Gastrocnemius medialis (tissue), 4 donors: ENCODE results near the gene FNBP1L. TPM values are rescaled to one million over a fixed set of nuclear protein-coding genes. Genes with fewer than 3 reads are reported as not detected.

Experiments
- ATAC-seq, 2 donors: fragments of 150-250 bp; one replicate each; pipeline ENCODE4 v1.9.1; 2016
- DNase-seq, 2 donors: peaks; one replicate each; pipeline ENCODE4 v3.0.0-alpha.2; 2019
- H3K27ac ChIP-seq, 4 donors: fragments of 200-600 bp; sonication (generic); 1 replicate in 1 of 4; 2 replicates in 3 of 4; pipeline ENCODE4 v1.5.1; 2016 to 2018; ENCODE audit warnings: mild to moderate bottlenecking in 2 of 4, moderate library complexity in 1 of 4
- H3K27me3 ChIP-seq, 3 donors: fragments of 200-600 bp; sonication (generic) in 2 of 3; 1 replicate in 1 of 3; 2 replicates in 2 of 3; pipeline versions ENCODE4 v1.5.1 to v1.6.0; 2016 to 2019; ENCODE audit warnings: mild to moderate bottlenecking in 1 of 3, moderate library complexity in 1 of 3
- H3K36me3 ChIP-seq, 2 donors: fragments of 200-600 bp; sonication (generic) in 1 of 2; one replicate each; pipeline ENCODE4 v1.5.1; 2017 to 2018
- H3K4me1 ChIP-seq, 2 donors: fragments of 200-600 bp; sonication (generic) in 1 of 2; one replicate each; pipeline ENCODE4 v1.5.1; 2016 to 2017; ENCODE audit warnings: mild to moderate bottlenecking in 2 of 2
- H3K4me3 ChIP-seq, 4 donors: fragments of 200-600 bp; sonication (generic) in 3 of 4; 1 replicate in 1 of 4; 2 replicates in 3 of 4; pipeline ENCODE4 v1.5.1; 2016 to 2019; ENCODE audit warnings: mild to moderate bottlenecking in 2 of 4
- H3K9me3 ChIP-seq, 3 donors: fragments of 200-600 bp; sonication (generic) in 2 of 3; 1 replicate in 1 of 3; 2 replicates in 2 of 3; pipeline ENCODE4 v1.5.1; 2016 to 2019
- CTCF ChIP-seq, 5 experiments: fragments of 450-650 bp in 3 of 5; fragments of 200-600 bp in 2 of 5; sonication (generic) in 2 of 5; IDR thresholded peaks in 4 of 5; conservative IDR thresholded peaks in 1 of 5; 1 replicate in 4 of 5; 2 replicates in 1 of 5; pipeline ENCODE4 v1.5.1; 2016 to 2019; ENCODE audit warnings: antibody characterized with exemption in 5 of 5, mild to moderate bottlenecking in 3 of 5, moderate library complexity in 3 of 5
- POLR2A ChIP-seq, 2 donors: fragments of 450-650 bp; IDR thresholded peaks; one replicate each; pipeline ENCODE4 v1.6.1; 2017; ENCODE audit warnings: antibody characterized with exemption in 2 of 2, mild to moderate bottlenecking in 2 of 2, moderate library complexity in 2 of 2
- in situ Hi-C, 4 donors: fragments of 200-750 bp; cut with MboI; loops; one replicate each; pipeline versions ENCODE4 v1.15.0 to v1.8.0; 2017; ENCODE audit warnings: low sequenced_read_pairs in 4 of 4
- intact Hi-C: fragments of 100-400 bp; cut with DNase I; formaldehyde crosslinking; loops from one replicate; pipeline ENCODE4 v1.15.1; 2023; ENCODE audit warnings: low total_unique reads
- total RNA-seq, 4 donors: library from RNA; depleted of rRNA; stranded (reverse); fragments of >200 nt; gene quantifications; one replicate each; pipeline versions ENCODE4 v1.1.0 to v1.2.3, GENCODE V29; 2016

FNBP1L gene
- total RNA-seq, 4 donors from 2014 or later = 16.0 to 35.1 (median 17.4) TPM

- in situ Hi-C loops = loop anchor here in 3 of 4 donors (5.0 to 25.0 kb wide), 4 partner anchors 134 to 399 kb away; no protein-coding TSS in a partner anchor
- H3K4me3 ChIP-seq = no peak overlapping the region
- no peaks in the 10 kb centered on the region for H3K36me3 ChIP-seq
- intact Hi-C loops = loop anchor here (1.0 to 5.0 kb wide), 3 partner anchors 191 to 408 kb away; no protein-coding TSS in a partner anchor
- TF ChIP-seq POLR2A (IDR thresholded peaks at IDR 0.05) = no peak
- no peak for TF ChIP-seq CTCF (IDR thresholded peaks at IDR 0.05 in 4 of 5, conservative IDR thresholded peaks at IDR 0.05 in 1 of 5)
- H3K9me3 ChIP-seq = no peaks in the 10 kb centered on the region
- no peaks in the 10 kb centered on the region for H3K4me1 ChIP-seq
- ATAC-seq = no peak
- H3K27me3 ChIP-seq = no peaks in the 10 kb centered on the region
- H3K27ac ChIP-seq = no peak overlapping the region
- DNase-seq = no peak
These were observed 9.2 kb upstream of the FNBP1L start for GRCh38 chr1:93438716-93439115.

- Histone ChIP-seq H3K4me1 (no peaks in the 10 kb centered on the region), H3K4me3 (no peak overlapping the region), H3K27me3 (no peaks in the 10 kb centered on the region), H3K27ac (no peak overlapping the region), H3K9me3 (no peaks in the 10 kb centered on the region), H3K36me3 (no peaks in the 10 kb centered on the region)
- intact Hi-C loops = loop anchor here (10.0 kb wide), 1 partner anchor 365 kb away; the partner anchor contains the start of gene MTF2
- in situ Hi-C loops = loop anchor here (10.0 to 25.0 kb wide), 4 partner anchors 175 to 397 kb away; no protein-coding TSS in a partner anchor
- no peak for TF ChIP-seq CTCF (IDR thresholded peaks at IDR 0.05 in 4 of 5, conservative IDR thresholded peaks at IDR 0.05 in 1 of 5)
- no peak for TF ChIP-seq POLR2A (IDR thresholded peaks at IDR 0.05)
- ATAC-seq (no peak), DNase-seq (no peak)
These were observed 7.6 kb upstream of the FNBP1L start for GRCh38 chr1:93440272-93440671.

- no peaks in the 10 kb centered on the region for H3K4me1 ChIP-seq
- DNase-seq (no peak), ATAC-seq (no peak)
- no peak for TF ChIP-seq POLR2A (IDR thresholded peaks at IDR 0.05)
- TF ChIP-seq CTCF (IDR thresholded peaks at IDR 0.05 in 4 of 5, conservative IDR thresholded peaks at IDR 0.05 in 1 of 5) = no peak
- no peaks in the 10 kb centered on the region for H3K27me3 ChIP-seq
- in situ Hi-C loops (loop anchor here (10.0 to 25.0 kb wide), 4 partner anchors 174 to 397 kb away; no protein-coding TSS in a partner anchor), intact Hi-C loops (loop anchor here (1.0 to 10.0 kb wide), 2 partner anchors 240 to 366 kb away; partner anchors contain the start of gene MTF2)
- H3K27ac ChIP-seq = no peak overlapping the region
- no peak overlapping the region for H3K4me3 ChIP-seq
- H3K9me3 ChIP-seq = no peaks in the 10 kb centered on the region
- H3K36me3 ChIP-seq = no peaks in the 10 kb centered on the region
These were observed 7.2 kb upstream of the FNBP1L start for GRCh38 chr1:93440706-93441105.

- Histone ChIP-seq H3K9me3 (no peaks in the 10 kb centered on the region), H3K4me1 (peaks cover 0 to 1% of the 10 kb centered on the region in 2 donors), H3K27me3 (no peaks in the 10 kb centered on the region), H3K27ac (no peak overlapping the region), H3K4me3 (no peak overlapping the region), H3K36me3 (no peaks in the 10 kb centered on the region)
- in situ Hi-C loops (loop anchor here (10.0 to 25.0 kb wide), 4 partner anchors 173 to 396 kb away; no protein-coding TSS in a partner anchor), intact Hi-C loops (loop anchor here (1.0 to 10.0 kb wide), 2 partner anchors 239 to 367 kb away; partner anchors contain the start of gene MTF2)
- ATAC-seq = no peak
- TF ChIP-seq POLR2A (IDR thresholded peaks at IDR 0.05) = no peak
- TF ChIP-seq CTCF (IDR thresholded peaks at IDR 0.05 in 4 of 5, conservative IDR thresholded peaks at IDR 0.05 in 1 of 5) = no peak
- no peak for DNase-seq
These were observed 6.3 kb upstream of the FNBP1L start for GRCh38 chr1:93441589-93441988.
